OCI-LY3 (cell line): ENCODE data around the gene OR5A1.

Experiments used
- EZH2phosphoT487 ChIP-seq: fragments of 200-600 bp; shearing (Covaris generic); IDR thresholded peaks from 2 replicates; pipeline ENCODE4 v1.6.1; 2018; ENCODE audit warnings: antibody characterized with exemption, mixed run types, low read depth
- TF ChIP-seq, protein P1 (sequence below): fragments of 200-600, 300-600 bp; sonication (generic); IDR thresholded peaks from 2 replicates; pipeline ENCODE4 v1.5.1; 2014; ENCODE audit warnings: antibody characterized with exemption, low read length, low read depth

DNA sequence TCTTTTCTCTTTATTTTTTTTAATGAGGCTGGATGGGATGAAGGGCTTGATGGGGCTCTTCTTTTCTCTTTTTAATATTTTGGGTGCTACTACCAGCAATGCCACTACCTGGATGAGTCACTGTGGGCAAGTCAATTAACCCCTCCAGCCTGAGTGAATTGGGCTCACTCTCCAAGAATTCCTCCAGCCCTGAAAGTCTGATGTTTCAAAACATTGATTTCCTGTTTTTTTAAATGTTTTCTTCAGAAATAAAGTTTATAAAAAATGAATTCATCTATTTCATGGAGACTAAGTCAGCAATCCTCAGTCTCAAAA lies 9.2 kb upstream of the OR5A1 start:
- TF ChIP-seq, protein P1, sequence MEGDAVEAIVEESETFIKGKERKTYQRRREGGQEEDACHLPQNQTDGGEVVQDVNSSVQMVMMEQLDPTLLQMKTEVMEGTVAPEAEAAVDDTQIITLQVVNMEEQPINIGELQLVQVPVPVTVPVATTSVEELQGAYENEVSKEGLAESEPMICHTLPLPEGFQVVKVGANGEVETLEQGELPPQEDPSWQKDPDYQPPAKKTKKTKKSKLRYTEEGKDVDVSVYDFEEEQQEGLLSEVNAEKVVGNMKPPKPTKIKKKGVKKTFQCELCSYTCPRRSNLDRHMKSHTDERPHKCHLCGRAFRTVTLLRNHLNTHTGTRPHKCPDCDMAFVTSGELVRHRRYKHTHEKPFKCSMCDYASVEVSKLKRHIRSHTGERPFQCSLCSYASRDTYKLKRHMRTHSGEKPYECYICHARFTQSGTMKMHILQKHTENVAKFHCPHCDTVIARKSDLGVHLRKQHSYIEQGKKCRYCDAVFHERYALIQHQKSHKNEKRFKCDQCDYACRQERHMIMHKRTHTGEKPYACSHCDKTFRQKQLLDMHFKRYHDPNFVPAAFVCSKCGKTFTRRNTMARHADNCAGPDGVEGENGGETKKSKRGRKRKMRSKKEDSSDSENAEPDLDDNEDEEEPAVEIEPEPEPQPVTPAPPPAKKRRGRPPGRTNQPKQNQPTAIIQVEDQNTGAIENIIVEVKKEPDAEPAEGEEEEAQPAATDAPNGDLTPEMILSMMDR, result no peak
- TF ChIP-seq EZH2phosphoT487, result no peak
